ENCODE data around the gene MAPK8IP1.

DNA sequence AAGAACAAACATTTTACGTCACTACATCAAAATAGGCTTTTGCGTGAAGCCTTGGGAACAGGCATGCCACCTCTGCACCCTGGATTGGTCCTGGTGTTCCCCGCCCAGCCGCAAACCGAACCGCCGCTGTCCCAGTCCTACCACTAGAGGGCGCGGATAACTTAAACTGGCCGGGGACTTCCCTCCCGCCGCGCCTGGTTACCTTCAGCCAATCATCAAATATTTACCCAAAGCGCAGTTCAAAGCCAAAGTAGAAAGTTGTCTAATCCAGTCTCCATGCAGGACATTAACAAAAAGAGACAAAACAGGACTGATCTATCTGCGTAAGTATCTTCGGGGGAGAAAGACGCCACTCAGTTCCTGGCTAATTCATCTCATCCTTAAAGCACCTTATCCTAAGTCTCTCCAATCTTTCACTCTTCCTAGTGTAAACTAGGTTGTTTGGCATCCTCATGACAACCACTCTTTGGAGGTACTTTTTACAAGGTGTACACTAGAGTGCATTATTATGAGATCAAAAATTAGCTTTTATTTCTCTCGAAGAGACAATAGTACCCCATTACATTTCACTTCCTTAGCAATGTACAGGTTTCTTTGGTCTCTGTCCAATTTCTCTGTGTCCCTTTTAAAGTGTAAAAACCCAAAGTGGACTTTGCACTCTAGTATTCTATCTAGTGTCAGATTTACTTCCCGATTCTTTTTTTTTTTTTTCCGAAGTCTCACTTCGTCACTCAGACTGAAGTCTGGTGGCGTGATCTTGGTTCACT, 42.1 kb upstream of the MAPK8IP1 start:
- no peak for TF ChIP-seq ISL1 (CRISPR knock-in tag; IDR thresholded peaks at IDR 0.05)
- TF ChIP-seq, protein P1, sequence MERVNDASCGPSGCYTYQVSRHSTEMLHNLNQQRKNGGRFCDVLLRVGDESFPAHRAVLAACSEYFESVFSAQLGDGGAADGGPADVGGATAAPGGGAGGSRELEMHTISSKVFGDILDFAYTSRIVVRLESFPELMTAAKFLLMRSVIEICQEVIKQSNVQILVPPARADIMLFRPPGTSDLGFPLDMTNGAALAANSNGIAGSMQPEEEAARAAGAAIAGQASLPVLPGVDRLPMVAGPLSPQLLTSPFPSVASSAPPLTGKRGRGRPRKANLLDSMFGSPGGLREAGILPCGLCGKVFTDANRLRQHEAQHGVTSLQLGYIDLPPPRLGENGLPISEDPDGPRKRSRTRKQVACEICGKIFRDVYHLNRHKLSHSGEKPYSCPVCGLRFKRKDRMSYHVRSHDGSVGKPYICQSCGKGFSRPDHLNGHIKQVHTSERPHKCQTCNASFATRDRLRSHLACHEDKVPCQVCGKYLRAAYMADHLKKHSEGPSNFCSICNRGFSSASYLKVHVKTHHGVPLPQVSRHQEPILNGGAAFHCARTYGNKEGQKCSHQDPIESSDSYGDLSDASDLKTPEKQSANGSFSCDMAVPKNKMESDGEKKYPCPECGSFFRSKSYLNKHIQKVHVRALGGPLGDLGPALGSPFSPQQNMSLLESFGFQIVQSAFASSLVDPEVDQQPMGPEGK (CRISPR knock-in tag; IDR thresholded peaks at IDR 0.05; ENCODE audit: borderline replicate concordance), result no peak
- no peak for TF ChIP-seq ARNTL (CRISPR knock-in tag; IDR thresholded peaks at IDR 0.05; ENCODE audit: borderline replicate concordance, low read depth)
- TF ChIP-seq TOX (CRISPR knock-in tag; IDR thresholded peaks at IDR 0.05; ENCODE audit: borderline replicate concordance), result no peak
- no peak for TF ChIP-seq ESRRG (CRISPR knock-in tag; IDR thresholded peaks at IDR 0.05)
- TF ChIP-seq, protein P2, sequence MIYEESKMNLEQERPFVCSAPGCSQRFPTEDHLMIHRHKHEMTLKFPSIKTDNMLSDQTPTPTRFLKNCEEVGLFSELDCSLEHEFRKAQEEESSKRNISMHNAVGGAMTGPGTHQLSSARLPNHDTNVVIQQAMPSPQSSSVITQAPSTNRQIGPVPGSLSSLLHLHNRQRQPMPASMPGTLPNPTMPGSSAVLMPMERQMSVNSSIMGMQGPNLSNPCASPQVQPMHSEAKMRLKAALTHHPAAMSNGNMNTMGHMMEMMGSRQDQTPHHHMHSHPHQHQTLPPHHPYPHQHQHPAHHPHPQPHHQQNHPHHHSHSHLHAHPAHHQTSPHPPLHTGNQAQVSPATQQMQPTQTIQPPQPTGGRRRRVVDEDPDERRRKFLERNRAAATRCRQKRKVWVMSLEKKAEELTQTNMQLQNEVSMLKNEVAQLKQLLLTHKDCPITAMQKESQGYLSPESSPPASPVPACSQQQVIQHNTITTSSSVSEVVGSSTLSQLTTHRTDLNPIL (CRISPR knock-in tag; IDR thresholded peaks at IDR 0.05; ENCODE audit: low read depth), result no peak

Measured in SK-N-SH treated with all-trans-retinoic acid at 6 μM for 48 hours (cell line).